OCI-LY3 (cell line): Measurements from ENCODE around the gene PLD1.
"Not testable (repeated sequence)": the region's sequence is repeated elsewhere in the genome, so short reads cannot be mapped to it uniquely, and the experiment has no call there.

ENCODE experiments used
- H2AFZ ChIP-seq: fragments of 200-600, 300-600 bp; shearing (Covaris generic); 2 replicates; pipeline ENCODE4 v1.6.0; 2014; ENCODE audit warnings: antibody characterized with exemption, low read depth, low read length
- H3K27ac ChIP-seq: fragments of 200-600, 300-600 bp; sonication (generic); 2 replicates; pipeline ENCODE4 v1.5.1; 2014; ENCODE audit warnings: mild to moderate bottlenecking, low read length, moderate library complexity, mixed read lengths
- H3K27me3 ChIP-seq: fragments of 200-600, 300-600 bp; sonication (generic); 2 replicates; pipeline ENCODE4 v1.6.1; 2014; ENCODE audit warnings: low read depth, low read length, mixed read lengths
- H3K36me3 ChIP-seq: fragments of 200-600, 300-600 bp; sonication (generic); replicated peaks from 2 replicates; pipeline ENCODE3; 2014; ENCODE audit warnings: low read depth, low read length, mixed read lengths
- H3K4me1 ChIP-seq: fragments of 300-600, 200-600 bp; sonication (generic); 2 replicates; pipeline ENCODE4 v1.6.1; 2014; ENCODE audit warnings: low read length, mixed read lengths
- H3K4me2 ChIP-seq: fragments of 200-600, 300-600 bp; sonication (generic); 2 replicates; pipeline ENCODE4 v1.6.1; 2014; ENCODE audit warnings: low read length, mixed read lengths
- H3K4me3 ChIP-seq: fragments of 300-600, 200-600 bp; sonication (generic); 2 replicates; pipeline ENCODE4 v1.5.1; 2014; ENCODE audit warnings: antibody characterized with exemption, mild to moderate bottlenecking, low read length, moderate library complexity
- H3K79me2 ChIP-seq: fragments of 300-600, 200-600 bp; shearing (Covaris generic); 2 replicates; pipeline ENCODE4 v1.6.1; 2014; ENCODE audit warnings: mild to moderate bottlenecking, low read length, mixed read lengths
- H3K9ac ChIP-seq: fragments of 300-600, 200-600 bp; shearing (Covaris generic); 2 replicates; pipeline ENCODE4 v1.6.0; 2014; ENCODE audit warnings: mild to moderate bottlenecking, low read length, moderate library complexity
- H3K9me3 ChIP-seq: fragments of 200-600, 300-600 bp; shearing (Covaris generic); 2 replicates; pipeline ENCODE4 v1.6.1; 2014; ENCODE audit warnings: low read length, mixed read lengths; ENCODE audit not compliant: insufficient read depth
- H4K20me1 ChIP-seq: fragments of 200-600, 300-600 bp; sonication (generic); 2 replicates; pipeline ENCODE4 v1.6.1; 2016; ENCODE audit warnings: low read length, mixed read lengths; ENCODE audit not compliant: insufficient read depth
- EZH2phosphoT487 ChIP-seq: fragments of 200-600 bp; shearing (Covaris generic); IDR thresholded peaks from 2 replicates; pipeline ENCODE4 v1.6.1; 2018; ENCODE audit warnings: antibody characterized with exemption, mixed run types, low read depth
- TF ChIP-seq, protein P1 (sequence below): fragments of 200-600, 300-600 bp; sonication (generic); IDR thresholded peaks from 2 replicates; pipeline ENCODE4 v1.5.1; 2014; ENCODE audit warnings: antibody characterized with exemption, low read length, low read depth

Gene PLD1

DNA sequence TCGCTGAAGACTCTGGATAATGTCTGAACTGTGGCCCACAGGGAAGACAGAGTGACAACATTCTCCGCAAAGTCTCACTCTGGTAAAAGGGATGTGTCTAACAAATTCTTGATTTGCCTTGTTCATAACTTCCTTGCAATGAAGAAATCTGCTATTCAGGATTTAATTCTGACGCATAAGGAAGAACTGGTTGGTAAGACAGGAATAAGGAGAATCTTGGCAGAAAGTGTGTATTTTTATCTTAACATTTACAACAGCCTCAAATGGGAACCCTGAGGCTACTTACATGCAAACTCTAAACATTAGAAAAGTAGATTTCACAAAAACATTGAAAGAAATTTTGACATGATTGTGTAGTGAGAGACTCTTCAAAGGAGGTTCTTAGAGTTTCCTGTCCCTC, 10.8 kb upstream of the PLD1 start:
- no peak overlapping the region for H3K4me2 ChIP-seq

DNA sequence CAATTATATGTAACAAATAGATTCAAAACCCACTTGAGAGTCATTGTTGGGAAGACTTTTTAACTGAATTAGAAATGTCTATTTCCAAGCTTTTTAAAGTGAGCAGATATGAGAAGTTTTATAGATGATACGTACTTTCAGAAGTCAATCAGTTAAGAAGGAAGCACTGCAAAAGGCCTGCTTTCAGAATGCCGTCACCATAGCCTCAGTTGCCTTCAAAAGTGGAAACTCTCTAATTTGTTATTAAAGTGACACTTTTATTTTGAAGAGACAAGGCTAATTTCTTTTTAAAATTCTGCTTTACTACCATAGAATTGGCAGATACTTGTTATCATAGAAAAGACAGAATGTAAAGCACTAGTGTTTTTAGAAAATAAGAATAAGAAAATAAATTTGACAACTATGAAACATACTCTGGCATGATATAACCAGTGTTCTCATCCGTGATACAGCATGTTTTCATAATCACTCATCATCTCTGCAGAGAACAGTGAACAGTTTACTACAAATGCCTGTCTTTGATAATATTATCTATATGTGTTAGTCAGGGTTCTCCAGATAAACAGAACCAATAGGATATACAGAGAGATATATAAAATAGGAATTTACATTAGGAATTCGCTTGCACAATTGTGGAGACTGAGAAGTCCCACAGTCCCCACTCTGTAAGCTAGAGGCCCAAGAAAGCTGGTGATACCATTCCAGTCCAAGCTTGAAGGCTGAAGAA, 7.0 kb upstream of the PLD1 start:
- H3K36me3 ChIP-seq: no peaks in the 10 kb centered on the region
- no peaks in the 10 kb centered on the region for H4K20me1 ChIP-seq
- no peak overlapping the region for H3K4me2 ChIP-seq
- H3K4me1 ChIP-seq: no peaks in the 10 kb centered on the region
- no peak overlapping the region for H3K9ac ChIP-seq
- H3K27me3 ChIP-seq: 0 out of 2 replicates have a peak, but pooled peaks cover 5% of the 10 kb centered on the region
- H3K9me3 ChIP-seq: no peaks in the 10 kb centered on the region
- H2AFZ ChIP-seq: no peak overlapping the region
- TF ChIP-seq, protein P1, sequence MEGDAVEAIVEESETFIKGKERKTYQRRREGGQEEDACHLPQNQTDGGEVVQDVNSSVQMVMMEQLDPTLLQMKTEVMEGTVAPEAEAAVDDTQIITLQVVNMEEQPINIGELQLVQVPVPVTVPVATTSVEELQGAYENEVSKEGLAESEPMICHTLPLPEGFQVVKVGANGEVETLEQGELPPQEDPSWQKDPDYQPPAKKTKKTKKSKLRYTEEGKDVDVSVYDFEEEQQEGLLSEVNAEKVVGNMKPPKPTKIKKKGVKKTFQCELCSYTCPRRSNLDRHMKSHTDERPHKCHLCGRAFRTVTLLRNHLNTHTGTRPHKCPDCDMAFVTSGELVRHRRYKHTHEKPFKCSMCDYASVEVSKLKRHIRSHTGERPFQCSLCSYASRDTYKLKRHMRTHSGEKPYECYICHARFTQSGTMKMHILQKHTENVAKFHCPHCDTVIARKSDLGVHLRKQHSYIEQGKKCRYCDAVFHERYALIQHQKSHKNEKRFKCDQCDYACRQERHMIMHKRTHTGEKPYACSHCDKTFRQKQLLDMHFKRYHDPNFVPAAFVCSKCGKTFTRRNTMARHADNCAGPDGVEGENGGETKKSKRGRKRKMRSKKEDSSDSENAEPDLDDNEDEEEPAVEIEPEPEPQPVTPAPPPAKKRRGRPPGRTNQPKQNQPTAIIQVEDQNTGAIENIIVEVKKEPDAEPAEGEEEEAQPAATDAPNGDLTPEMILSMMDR: no peak
- TF ChIP-seq EZH2phosphoT487: no peak
- H3K4me3 ChIP-seq: no peak overlapping the region
- no peaks in the 10 kb centered on the region for H3K79me2 ChIP-seq
- no peak overlapping the region for H3K27ac ChIP-seq

More for the DNA sequence above, 10.8 kb upstream of the PLD1 start:
- H2AFZ ChIP-seq: no peak overlapping the region
- H3K79me2 ChIP-seq: no peaks in the 10 kb centered on the region
- 0 out of 2 replicates have a peak, but pooled peaks cover 5% of the 10 kb centered on the region for H3K27me3 ChIP-seq
- no peaks in the 10 kb centered on the region for H3K4me1 ChIP-seq
- H3K27ac ChIP-seq: no peak overlapping the region
- H3K4me3 ChIP-seq: no peak overlapping the region
- no peaks in the 10 kb centered on the region for H4K20me1 ChIP-seq
- H3K36me3 ChIP-seq: no peaks in the 10 kb centered on the region
- H3K9ac ChIP-seq: no peak overlapping the region
- H3K9me3 ChIP-seq: no peaks in the 10 kb centered on the region
- no peak for TF ChIP-seq EZH2phosphoT487
- TF ChIP-seq, protein P1: no peak

DNA sequence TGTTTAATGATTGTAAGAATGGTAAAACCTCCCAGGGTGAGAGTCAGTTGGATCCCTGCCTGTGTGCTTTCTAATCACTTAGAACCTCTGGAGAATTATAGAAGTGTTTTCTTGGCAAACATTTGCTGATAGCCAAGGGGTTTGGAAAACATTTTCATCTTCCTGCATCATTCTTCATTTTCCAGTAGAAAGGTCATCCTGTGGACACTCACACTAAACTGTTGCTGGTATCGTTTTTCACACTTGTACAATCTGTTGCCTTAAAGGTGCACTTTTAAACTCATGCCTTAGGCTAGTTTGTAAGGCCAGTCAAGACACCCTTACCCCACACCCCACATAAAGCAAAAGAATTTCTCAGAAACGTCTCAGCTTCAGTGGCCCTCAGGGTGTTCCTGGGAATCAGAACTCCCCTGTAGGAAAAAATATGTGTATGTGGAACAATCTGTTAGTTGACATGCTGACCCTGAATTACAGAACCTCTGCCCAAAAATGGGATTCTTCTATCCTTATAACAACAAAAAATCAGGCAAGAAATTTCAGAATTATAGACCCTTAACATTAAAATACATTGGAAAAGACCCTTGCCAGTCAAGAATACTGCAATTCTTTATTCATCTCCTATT, 5.8 kb upstream of the PLD1 start:
- Histone ChIP-seq H3K9ac (no peak overlapping the region), H3K4me2 (no peak overlapping the region), H3K9me3 (no peaks in the 10 kb centered on the region), H3K36me3 (no peaks in the 10 kb centered on the region), H3K27me3 (no peaks in the 10 kb centered on the region), H3K4me3 (no peak overlapping the region), H3K4me1 (no peaks in the 10 kb centered on the region), H4K20me1 (no peaks in the 10 kb centered on the region), H3K27ac (no peak overlapping the region), H3K79me2 (no peaks in the 10 kb centered on the region), H2AFZ (no peak overlapping the region)
- TF ChIP-seq, protein P1: no peak
- no peak for TF ChIP-seq EZH2phosphoT487

DNA sequence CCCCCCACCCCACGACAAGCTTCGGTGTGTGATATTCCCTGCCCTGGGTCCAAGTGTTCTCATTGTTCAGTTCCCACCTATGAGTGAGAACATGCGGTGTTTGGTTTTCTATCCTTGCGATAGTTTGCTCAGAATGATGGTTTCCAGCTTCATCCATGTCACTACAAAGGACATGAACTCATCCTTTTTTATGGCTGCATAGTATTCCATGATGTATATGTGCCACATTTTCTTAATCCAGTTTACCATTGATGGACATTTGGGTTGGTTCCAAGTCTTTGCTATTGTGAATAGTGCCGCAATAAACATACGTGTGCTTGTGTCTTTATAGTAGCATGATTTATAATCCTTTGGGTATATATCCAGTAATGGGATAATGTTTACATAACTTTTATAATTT, 4.4 kb upstream of the PLD1 start:
- H3K4me3 ChIP-seq, H3K36me3 ChIP-seq, H2AFZ ChIP-seq, H3K9ac ChIP-seq, H3K27ac ChIP-seq, H3K27me3 ChIP-seq, H3K4me1 ChIP-seq, H3K4me2 ChIP-seq, H3K9me3 ChIP-seq, H3K79me2 ChIP-seq, H4K20me1 ChIP-seq: not testable (repeated sequence)
